Measurements from ENCODE around the gene RNF223.
A peak's percentile ranks its signal among the peaks of the same experiment; 100 is the strongest.

RNF223 gene

GRCh38 chr1:1062348-1063163 lies 11.6 kb downstream of the RNF223 start:
- WGBS (ENCODE audit: insufficient coverage): 14% methylated on average over 15 of the region's 29 CpGs
- H3K36me3 ChIP-seq (ENCODE audit: control insufficient read depth in 4 of 4, insufficient read depth in 4 of 4, low read length in 3 of 4): no peaks in the 10 kb centered on the region
- peaks cover 0 to 42% (median 39%) of the 10 kb centered on the region in 4 experiments for H3K4me1 ChIP-seq (ENCODE audit: control extremely low read depth in 1 of 4, control insufficient read depth in 4 of 4, insufficient read depth in 4 of 4, low read length in 3 of 4)

DNA sequence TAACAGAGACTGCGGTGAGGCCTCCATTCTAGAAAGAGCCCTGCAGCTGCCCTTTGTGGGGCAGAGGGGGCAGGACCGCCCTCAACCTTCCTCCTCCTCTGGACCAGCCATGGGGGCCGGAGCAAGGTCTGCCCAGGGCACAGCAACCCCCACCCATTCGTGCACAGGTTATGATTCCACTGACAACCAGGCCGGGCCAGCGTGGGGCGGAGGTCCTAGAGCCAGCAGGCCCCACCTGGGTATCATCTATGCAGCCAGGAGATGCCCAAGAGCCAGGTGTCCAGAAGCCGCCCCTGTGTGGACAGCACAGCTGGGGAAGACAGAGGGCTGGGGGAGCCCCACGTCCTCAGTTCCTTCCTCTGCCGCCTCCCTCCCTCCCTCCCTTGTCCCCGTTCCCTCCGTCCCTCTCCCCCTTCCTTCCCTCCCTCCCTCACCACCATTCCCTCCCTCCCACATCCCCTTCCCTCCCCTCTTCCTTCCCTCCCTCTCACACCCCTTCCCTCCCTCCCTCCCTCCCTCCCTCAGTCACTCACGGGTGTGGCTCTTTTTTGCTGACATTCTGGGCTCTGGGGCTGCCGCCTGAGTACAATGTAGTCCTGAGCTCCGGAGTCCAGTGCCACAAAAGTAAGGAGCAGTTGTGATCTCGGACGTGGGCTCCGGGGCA lies 12.3 kb downstream of the RNF223 start:
- H3K4me3 ChIP-seq (ENCODE audit: control insufficient read depth in 1 of 7, extremely low read depth in 1 of 7, insufficient read depth in 4 of 7, low read depth in 2 of 7, low read length in 6 of 7): peak overlapping the region in 1 of 7 experiments; percentile 16
- H3K4me1 ChIP-seq (ENCODE audit: control extremely low read depth in 1 of 4, control insufficient read depth in 4 of 4, insufficient read depth in 4 of 4, low read length in 3 of 4): peaks cover 0 to 42% (median 39%) of the 10 kb centered on the region in 4 experiments
- CTCF ChIA-PET: interaction anchor here (1.2 to 3.4 kb wide), 4 partner anchors 23 to 97 kb away, joined by 3 to 26 read pairs (median 4); partner anchors contain the start of gene PERM1
- DNase-seq: peak in 2 of 3 donors; percentile 53 to 68
- WGBS (ENCODE audit: insufficient coverage): 50% methylated on average over 4 of the region's 18 CpGs
- no peak overlapping the region for H3K27ac ChIP-seq (ENCODE audit: insufficient read depth in 1 of 2, low read depth in 1 of 2, low read length in 2 of 2, poor library complexity in 1 of 2, severe bottlenecking in 2 of 2)
- POLR2A ChIA-PET: no interaction called here
- H3K9me3 ChIP-seq (ENCODE audit: control extremely low read depth in 1 of 5, control insufficient read depth in 4 of 5, insufficient read depth in 2 of 5, low read depth in 1 of 5, low read length in 4 of 5): no peaks in the 10 kb centered on the region
- peaks cover 0 to 72% (median 24%) of the 10 kb centered on the region in 5 experiments for H3K27me3 ChIP-seq (replicated peaks in 2 of 5; ENCODE audit: control insufficient read depth in 4 of 5, insufficient read depth in 5 of 5, low read length in 4 of 5)
- no peaks in the 10 kb centered on the region for H3K36me3 ChIP-seq (ENCODE audit: control insufficient read depth in 4 of 4, insufficient read depth in 4 of 4, low read length in 3 of 4)

More at GRCh38 chr1:1062348-1063163, 11.6 kb downstream of the RNF223 start:
- no peaks in the 10 kb centered on the region for H3K9me3 ChIP-seq (ENCODE audit: control extremely low read depth in 1 of 5, control insufficient read depth in 4 of 5, insufficient read depth in 2 of 5, low read depth in 1 of 5, low read length in 4 of 5)
- CTCF ChIA-PET: interaction anchor here (0.7 to 3.4 kb wide), 9 partner anchors 8 to 188 kb away, joined by 3 to 26 read pairs (median 4); partner anchors contain the start of gene PERM1
- peak in 1 of 3 donors; percentile 21 for DNase-seq
- no peak overlapping the region for H3K27ac ChIP-seq (ENCODE audit: insufficient read depth in 1 of 2, low read depth in 1 of 2, low read length in 2 of 2, poor library complexity in 1 of 2, severe bottlenecking in 2 of 2)
- H3K4me3 ChIP-seq (ENCODE audit: control insufficient read depth in 1 of 7, extremely low read depth in 1 of 7, insufficient read depth in 4 of 7, low read depth in 2 of 7, low read length in 6 of 7): peak overlapping the region in 1 of 7 experiments; percentile 16
- H3K27me3 ChIP-seq (replicated peaks in 2 of 5; ENCODE audit: control insufficient read depth in 4 of 5, insufficient read depth in 5 of 5, low read length in 4 of 5): peaks cover 0 to 70% (median 21%) of the 10 kb centered on the region in 5 experiments
- POLR2A ChIA-PET: no interaction called here

DNA sequence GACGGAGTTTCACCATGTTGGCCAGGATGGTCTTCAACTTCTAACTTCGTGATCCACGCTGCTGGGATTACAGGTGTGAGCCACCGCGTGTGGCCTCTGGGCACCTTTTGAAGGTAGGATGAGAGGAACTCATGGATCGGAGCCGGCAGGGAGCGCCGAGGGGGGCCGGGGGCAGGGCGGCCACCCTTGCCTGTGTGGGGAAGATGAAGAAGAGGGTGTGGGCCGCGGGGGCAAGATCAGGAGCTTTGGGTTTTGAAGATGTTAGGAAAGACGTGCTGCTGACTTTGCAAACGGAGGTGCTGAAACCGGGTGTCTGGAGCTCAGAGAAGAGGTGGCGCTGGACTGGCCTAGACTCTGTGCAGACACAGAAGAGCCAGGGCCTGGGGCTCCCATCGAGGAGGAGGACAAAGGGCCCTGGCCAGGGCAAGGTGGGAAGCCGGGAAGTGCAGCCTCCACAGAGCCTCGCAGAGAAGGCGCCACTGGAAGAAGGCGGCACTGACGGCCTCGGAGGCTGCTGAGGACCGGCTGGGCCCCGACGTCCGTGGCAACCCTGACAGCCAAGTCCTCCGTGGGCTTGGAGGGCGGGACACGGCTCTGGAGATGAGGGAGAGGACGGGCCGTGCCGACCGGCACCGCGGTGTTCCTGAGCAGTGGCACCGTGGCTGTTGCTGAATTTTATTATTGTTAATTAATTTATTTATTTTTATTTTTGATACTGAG lies 13.7 kb downstream of the RNF223 start:
- no peaks in the 10 kb centered on the region for H3K9me3 ChIP-seq (ENCODE audit: control extremely low read depth in 1 of 5, control insufficient read depth in 4 of 5, insufficient read depth in 2 of 5, low read depth in 1 of 5, low read length in 4 of 5)
- no peaks in the 10 kb centered on the region for H3K36me3 ChIP-seq (ENCODE audit: control insufficient read depth in 4 of 4, insufficient read depth in 4 of 4, low read length in 3 of 4)
- CTCF ChIA-PET: interaction anchor here (1.2 to 1.7 kb wide), 3 partner anchors 9 to 29 kb away, joined by 3 to 5 read pairs (median 4); no protein-coding TSS in a partner anchor
- peaks cover 0 to 70% (median 23%) of the 10 kb centered on the region in 5 experiments for H3K27me3 ChIP-seq (replicated peaks in 2 of 5; ENCODE audit: control insufficient read depth in 4 of 5, insufficient read depth in 5 of 5, low read length in 4 of 5)
- POLR2A ChIA-PET: interaction anchor here (0.9 kb wide), 1 partner anchor 47 kb away, joined by 3 read pairs; the partner anchor contains the start of gene ISG15
- WGBS (ENCODE audit: insufficient coverage): 31% methylated on average over 28 of the region's 38 CpGs
- peaks cover 0 to 42% (median 39%) of the 10 kb centered on the region in 4 experiments for H3K4me1 ChIP-seq (ENCODE audit: control extremely low read depth in 1 of 4, control insufficient read depth in 4 of 4, insufficient read depth in 4 of 4, low read length in 3 of 4)
- no peak for DNase-seq
- H3K27ac ChIP-seq (ENCODE audit: insufficient read depth in 1 of 2, low read depth in 1 of 2, low read length in 2 of 2, poor library complexity in 1 of 2, severe bottlenecking in 2 of 2): no peak overlapping the region
- peak overlapping the region in 1 of 7 experiments; percentile 41 for H3K4me3 ChIP-seq (ENCODE audit: control insufficient read depth in 1 of 7, extremely low read depth in 1 of 7, insufficient read depth in 4 of 7, low read depth in 2 of 7, low read length in 6 of 7)

- WGBS (ENCODE audit: insufficient coverage): 1% methylated on average over 68 of the region's 69 CpGs
- POLR2A ChIA-PET: interaction anchor here (0.9 to 1.5 kb wide), 3 partner anchors 16 to 57 kb away, joined by 3 to 6 read pairs (median 3); partner anchors contain the start of gene ISG15
- peak; percentile 68 to 82 (median 81) for DNase-seq
These were observed 14.4 kb downstream of the RNF223 start for GRCh38 chr1:1059494-1060280.

GRCh38 chr1:1058921-1059493 lies 15.1 kb downstream of the RNF223 start:
- CTCF ChIA-PET: interaction anchor here (0.8 to 1.5 kb wide), 2 partner anchors 19 to 45 kb away, joined by 3 to 9 read pairs; partner anchors contain the start of gene ISG15
- POLR2A ChIA-PET: interaction anchor here (1.0 to 1.5 kb wide), 2 partner anchors 15 to 57 kb away, joined by 3 to 6 read pairs; no protein-coding TSS in a partner anchor
- peaks cover 0 to 65% (median 21%) of the 10 kb centered on the region in 5 experiments for H3K27me3 ChIP-seq (replicated peaks in 2 of 5; ENCODE audit: control insufficient read depth in 4 of 5, insufficient read depth in 5 of 5, low read length in 4 of 5)

More at GRCh38 chr1:1059494-1060280, 14.4 kb downstream of the RNF223 start:
- CTCF ChIA-PET: interaction anchor here (0.7 to 1.7 kb wide), 4 partner anchors 20 to 108 kb away, joined by 3 to 9 read pairs (median 4); no protein-coding TSS in a partner anchor
- peaks cover 0 to 41% (median 39%) of the 10 kb centered on the region in 4 experiments for H3K4me1 ChIP-seq (ENCODE audit: control extremely low read depth in 1 of 4, control insufficient read depth in 4 of 4, insufficient read depth in 4 of 4, low read length in 3 of 4)
- H3K9me3 ChIP-seq (ENCODE audit: control extremely low read depth in 1 of 5, control insufficient read depth in 4 of 5, insufficient read depth in 2 of 5, low read depth in 1 of 5, low read length in 4 of 5): no peaks in the 10 kb centered on the region
- H3K36me3 ChIP-seq (ENCODE audit: control insufficient read depth in 4 of 4, insufficient read depth in 4 of 4, low read length in 3 of 4): no peaks in the 10 kb centered on the region
- H3K4me3 ChIP-seq (ENCODE audit: control insufficient read depth in 1 of 7, extremely low read depth in 1 of 7, insufficient read depth in 4 of 7, low read depth in 2 of 7, low read length in 6 of 7): peak overlapping the region; percentile 28 to 70 (median 60)
- H3K27ac ChIP-seq (ENCODE audit: insufficient read depth in 1 of 2, low read depth in 1 of 2, low read length in 2 of 2, poor library complexity in 1 of 2, severe bottlenecking in 2 of 2): no peak overlapping the region
- H3K27me3 ChIP-seq (replicated peaks in 2 of 5; ENCODE audit: control insufficient read depth in 4 of 5, insufficient read depth in 5 of 5, low read length in 4 of 5): peaks cover 0 to 68% (median 21%) of the 10 kb centered on the region in 5 experiments

More at GRCh38 chr1:1058921-1059493, 15.1 kb downstream of the RNF223 start:
- WGBS (ENCODE audit: insufficient coverage): 1% methylated on average over 40 of the region's 48 CpGs
- H3K9me3 ChIP-seq (ENCODE audit: control extremely low read depth in 1 of 5, control insufficient read depth in 4 of 5, insufficient read depth in 2 of 5, low read depth in 1 of 5, low read length in 4 of 5): no peaks in the 10 kb centered on the region
- peaks cover 0 to 36% (median 33%) of the 10 kb centered on the region in 4 experiments for H3K4me1 ChIP-seq (ENCODE audit: control extremely low read depth in 1 of 4, control insufficient read depth in 4 of 4, insufficient read depth in 4 of 4, low read length in 3 of 4)
- H3K27ac ChIP-seq (ENCODE audit: insufficient read depth in 1 of 2, low read depth in 1 of 2, low read length in 2 of 2, poor library complexity in 1 of 2, severe bottlenecking in 2 of 2): peak overlapping the region in 1 of 2 experiments; percentile 43
- peak in 2 of 3 donors; percentile 48 to 58 for DNase-seq
- H3K4me3 ChIP-seq (ENCODE audit: control insufficient read depth in 1 of 7, extremely low read depth in 1 of 7, insufficient read depth in 4 of 7, low read depth in 2 of 7, low read length in 6 of 7): peak overlapping the region in 6 of 7 experiments; percentile 19 to 70 (median 62)
- no peaks in the 10 kb centered on the region for H3K36me3 ChIP-seq (ENCODE audit: control insufficient read depth in 4 of 4, insufficient read depth in 4 of 4, low read length in 3 of 4)
